Osteocyte (in vitro differentiated cells): ENCODE data around the gene KIF26A. TPM values are rescaled to one million over a fixed set of nuclear protein-coding genes. Genes with fewer than 3 reads are reported as not detected.

ENCODE experiments used
- DNase-seq: peaks from one replicate; pipeline ENCODE4 v3.0.0; 2021; ENCODE audit warnings: mixed read lengths; ENCODE audit not compliant: unreplicated experiment; ENCODE audit errors: extremely low spot score
- H3K27ac Mint-ChIP-seq: one replicate; pipeline ENCODE4 v1.8.0; 2021; ENCODE audit warnings: mild to moderate bottlenecking, mixed read lengths; ENCODE audit not compliant: unreplicated experiment
- H3K27me3 Mint-ChIP-seq: one replicate; pipeline ENCODE4 v1.8.0; 2021; ENCODE audit warnings: mixed read lengths; ENCODE audit not compliant: unreplicated experiment
- H3K36me3 Mint-ChIP-seq: one replicate; pipeline ENCODE4 v1.8.0; 2021; ENCODE audit warnings: mixed read lengths; ENCODE audit not compliant: unreplicated experiment
- H3K4me1 Mint-ChIP-seq: one replicate; pipeline ENCODE4 v1.8.0; 2021; ENCODE audit warnings: mixed read lengths; ENCODE audit not compliant: unreplicated experiment
- H3K4me3 Mint-ChIP-seq: one replicate; pipeline ENCODE4 v1.8.0; 2021; ENCODE audit warnings: mild to moderate bottlenecking, moderate library complexity, mixed read lengths; ENCODE audit not compliant: unreplicated experiment
- H3K9me3 Mint-ChIP-seq: one replicate; pipeline ENCODE4 v1.8.0; 2021; ENCODE audit warnings: mixed read lengths; ENCODE audit not compliant: unreplicated experiment
- total RNA-seq: library from RNA; stranded (reverse); gene quantifications from 2 replicates; pipeline ENCODE4 v1.2.1, GENCODE V29; 2021
- TF ChIP-seq, protein P1 (sequence below): fragments of 200-600 bp; sonication (generic); IDR thresholded peaks from 2 replicates; pipeline ENCODE4 v1.5.0; 2021; ENCODE audit warnings: antibody characterized with exemption, mild to moderate bottlenecking, moderate library complexity

Gene KIF26A
- total RNA-seq, 1 donor from 2014 or later = 4.5 TPM

DNA sequence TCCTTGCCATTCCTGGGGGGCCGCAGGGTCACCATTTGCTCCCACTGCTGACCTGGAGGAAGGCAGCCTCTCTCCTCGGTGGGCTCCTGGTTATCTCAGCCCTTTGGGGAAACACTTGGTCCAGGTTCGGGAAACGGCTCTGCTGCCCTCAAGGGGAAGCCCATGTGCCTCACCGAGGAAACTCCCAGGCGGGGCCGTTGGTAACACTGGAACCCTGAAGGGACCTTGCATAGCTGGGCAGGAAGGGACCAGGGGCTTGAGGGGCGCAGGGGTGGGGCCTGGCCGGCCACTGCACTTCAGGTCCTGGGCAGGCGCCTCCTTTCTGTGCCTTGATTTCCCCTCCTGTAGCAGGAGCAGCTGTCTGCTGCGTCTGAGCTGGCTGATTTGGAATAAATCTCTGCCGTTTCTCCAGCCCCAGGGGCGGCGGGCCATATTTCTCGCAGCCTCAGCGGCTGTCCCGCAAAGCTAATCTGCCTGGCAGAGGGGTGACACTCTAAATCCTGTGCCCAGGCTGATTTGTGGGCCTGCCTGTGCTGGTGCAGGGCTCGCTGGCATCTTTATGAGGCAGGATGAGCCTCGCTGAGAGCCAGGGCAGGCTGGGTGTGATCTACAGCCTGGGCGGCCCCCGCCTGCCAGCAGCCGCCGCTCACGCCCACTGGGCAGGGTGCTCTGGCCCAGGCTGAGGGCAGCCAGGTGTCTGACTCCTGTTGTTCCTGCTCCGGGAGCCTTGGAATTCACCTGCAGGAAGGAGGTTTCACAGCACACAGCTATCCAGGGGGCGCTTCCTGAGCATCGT lies 49.7 kb downstream of the KIF26A start:
- H3K9me3 Mint-ChIP-seq = no peaks in the 10 kb centered on the region
- H3K36me3 Mint-ChIP-seq = no peaks in the 10 kb centered on the region
- H3K27me3 Mint-ChIP-seq = no peaks in the 10 kb centered on the region
- peaks cover 14% of the 10 kb centered on the region for H3K4me1 Mint-ChIP-seq
- TF ChIP-seq, protein P1, sequence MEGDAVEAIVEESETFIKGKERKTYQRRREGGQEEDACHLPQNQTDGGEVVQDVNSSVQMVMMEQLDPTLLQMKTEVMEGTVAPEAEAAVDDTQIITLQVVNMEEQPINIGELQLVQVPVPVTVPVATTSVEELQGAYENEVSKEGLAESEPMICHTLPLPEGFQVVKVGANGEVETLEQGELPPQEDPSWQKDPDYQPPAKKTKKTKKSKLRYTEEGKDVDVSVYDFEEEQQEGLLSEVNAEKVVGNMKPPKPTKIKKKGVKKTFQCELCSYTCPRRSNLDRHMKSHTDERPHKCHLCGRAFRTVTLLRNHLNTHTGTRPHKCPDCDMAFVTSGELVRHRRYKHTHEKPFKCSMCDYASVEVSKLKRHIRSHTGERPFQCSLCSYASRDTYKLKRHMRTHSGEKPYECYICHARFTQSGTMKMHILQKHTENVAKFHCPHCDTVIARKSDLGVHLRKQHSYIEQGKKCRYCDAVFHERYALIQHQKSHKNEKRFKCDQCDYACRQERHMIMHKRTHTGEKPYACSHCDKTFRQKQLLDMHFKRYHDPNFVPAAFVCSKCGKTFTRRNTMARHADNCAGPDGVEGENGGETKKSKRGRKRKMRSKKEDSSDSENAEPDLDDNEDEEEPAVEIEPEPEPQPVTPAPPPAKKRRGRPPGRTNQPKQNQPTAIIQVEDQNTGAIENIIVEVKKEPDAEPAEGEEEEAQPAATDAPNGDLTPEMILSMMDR = no peak
- no peak overlapping the region for H3K4me3 Mint-ChIP-seq
- H3K27ac Mint-ChIP-seq = no peak overlapping the region
- no peak for DNase-seq

DNA sequence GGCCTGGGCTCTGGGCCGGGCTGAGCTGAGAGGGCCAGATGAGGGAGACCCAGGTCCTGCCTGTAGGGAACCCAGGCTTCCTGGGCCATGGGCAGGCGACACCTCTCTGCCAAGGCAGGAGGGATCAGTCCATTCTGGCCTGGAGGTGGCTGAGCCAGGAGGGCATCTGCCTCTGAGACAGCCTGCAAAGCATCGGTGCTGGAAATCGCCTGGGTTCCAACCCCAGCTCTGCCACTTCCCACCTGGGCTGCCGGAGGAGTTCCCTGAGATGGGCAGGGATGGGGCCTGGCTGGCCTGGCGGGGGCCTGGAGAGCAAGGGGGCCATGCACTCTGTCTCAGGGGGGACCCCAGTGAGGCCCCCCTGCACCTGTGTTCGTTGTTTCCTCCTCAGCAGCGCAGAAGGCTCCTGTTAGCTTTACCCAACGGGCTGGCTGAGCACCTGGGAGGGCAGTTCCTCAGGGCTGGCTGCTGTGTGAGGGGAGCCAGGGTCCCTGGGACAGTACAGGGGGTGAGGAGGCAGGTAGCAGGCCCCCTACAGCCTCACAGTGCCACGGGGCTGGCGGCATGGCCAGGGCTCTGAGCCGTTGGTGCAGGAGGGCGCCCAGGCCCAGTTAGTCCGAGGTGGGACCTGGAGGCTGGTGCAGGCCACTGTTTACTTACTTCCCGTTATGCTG lies 50.5 kb downstream of the KIF26A start:
- H3K4me3 Mint-ChIP-seq = no peak overlapping the region
- TF ChIP-seq, protein P1 = no peak
- peaks cover 14% of the 10 kb centered on the region for H3K4me1 Mint-ChIP-seq
- H3K27me3 Mint-ChIP-seq = no peaks in the 10 kb centered on the region
- H3K36me3 Mint-ChIP-seq = no peaks in the 10 kb centered on the region
- H3K27ac Mint-ChIP-seq = no peak overlapping the region
- no peaks in the 10 kb centered on the region for H3K9me3 Mint-ChIP-seq
- DNase-seq = no peak

DNA sequence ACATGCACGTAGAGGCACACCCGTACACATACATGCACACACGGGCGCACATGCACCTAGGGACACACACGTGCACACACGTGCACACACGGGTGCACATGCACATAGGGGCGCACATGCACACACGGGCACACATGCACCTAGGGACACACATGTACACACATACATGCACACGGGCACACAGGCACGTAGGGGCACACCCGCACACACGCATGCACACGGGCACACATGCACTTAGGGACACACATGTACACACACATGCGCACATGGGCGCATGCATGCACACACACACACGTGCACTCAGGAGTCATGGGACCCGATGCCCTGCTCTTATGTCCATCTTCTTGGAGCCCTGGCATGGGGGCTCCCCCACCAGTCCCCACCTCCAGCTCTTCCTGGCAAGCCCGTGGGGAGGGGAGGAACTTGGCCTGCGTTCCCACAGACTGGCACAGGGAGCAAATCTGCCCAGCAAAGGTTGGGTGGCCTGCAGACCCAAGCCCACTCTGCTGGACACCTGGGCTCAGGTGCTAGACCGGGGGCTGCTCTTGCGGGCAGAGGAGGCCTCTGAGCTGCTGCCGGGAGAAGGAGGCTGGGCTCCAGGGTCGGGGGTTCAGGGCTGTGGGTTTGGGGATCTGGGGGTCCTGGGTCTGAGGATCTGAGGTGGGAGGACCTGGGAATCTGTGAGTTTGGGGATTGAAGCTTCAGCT lies 51.4 kb downstream of the KIF26A start:
- H3K27ac Mint-ChIP-seq = no peak overlapping the region
- H3K36me3 Mint-ChIP-seq = no peaks in the 10 kb centered on the region
- no peaks in the 10 kb centered on the region for H3K9me3 Mint-ChIP-seq
- no peak for DNase-seq
- H3K4me3 Mint-ChIP-seq = no peak overlapping the region
- H3K4me1 Mint-ChIP-seq = peaks cover 9% of the 10 kb centered on the region
- TF ChIP-seq, protein P1 = no peak
- H3K27me3 Mint-ChIP-seq = no peaks in the 10 kb centered on the region

DNA sequence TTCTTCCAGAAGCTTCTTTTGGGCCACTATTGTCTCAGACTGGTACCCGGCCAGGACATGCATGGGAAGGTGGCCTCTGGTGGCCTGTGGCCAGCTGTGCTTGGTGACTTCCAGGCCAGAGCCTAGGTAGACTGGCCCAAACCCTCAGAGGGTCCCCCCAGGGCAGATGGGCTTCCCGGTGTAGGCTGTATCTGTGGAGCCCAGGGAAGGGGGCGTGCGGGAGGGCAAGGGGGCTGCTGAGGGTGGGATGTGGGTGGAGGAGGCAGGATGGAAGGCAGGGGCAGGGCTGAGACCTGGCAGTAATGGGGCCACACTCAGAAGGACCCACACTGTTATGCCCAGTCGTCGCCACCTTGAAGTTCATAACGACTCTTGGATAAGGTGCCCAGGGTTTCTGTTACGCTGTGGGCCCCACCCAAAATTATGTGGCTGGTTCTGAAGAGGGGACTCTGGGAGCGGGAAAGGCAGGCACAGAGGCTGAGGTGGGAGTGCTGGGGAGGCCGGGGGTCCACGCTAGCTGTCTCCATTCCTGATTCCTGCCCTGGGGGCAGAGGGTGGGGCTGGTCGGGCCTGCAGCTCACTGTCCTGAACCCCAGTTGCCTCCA lies 52.1 kb downstream of the KIF26A start:
- no peaks in the 10 kb centered on the region for H3K9me3 Mint-ChIP-seq
- no peak overlapping the region for H3K27ac Mint-ChIP-seq
- H3K27me3 Mint-ChIP-seq = no peaks in the 10 kb centered on the region
- no peak overlapping the region for H3K4me3 Mint-ChIP-seq
- no peak for DNase-seq
- H3K36me3 Mint-ChIP-seq = no peaks in the 10 kb centered on the region
- TF ChIP-seq, protein P1 = no peak
- peaks cover 4% of the 10 kb centered on the region for H3K4me1 Mint-ChIP-seq
